DND-41 (cell line): Measurements from ENCODE around the gene RBL2.

Experiments
- CTCF ChIP-seq: IDR thresholded peaks from 2 replicates; pipeline ENCODE4 v1.5.1; 2012; ENCODE audit warnings: borderline replicate concordance, low read length, moderate library complexity, mild to moderate bottlenecking; ENCODE audit not compliant: poor library complexity, severe bottlenecking; ENCODE audit errors: extremely low read depth
- EZH2 ChIP-seq: IDR thresholded peaks from 3 replicates; pipeline ENCODE4 v1.6.1; 2012; ENCODE audit warnings: borderline replicate concordance, low read depth, mild to moderate bottlenecking, moderate library complexity, low read length, inconsistent platforms; ENCODE audit not compliant: severe bottlenecking

GRCh38 chr16:53492503-53492902, 58.2 kb downstream of the RBL2 start:
- TF ChIP-seq EZH2 (no peak), CTCF (no peak)
